Measurements from ENCODE around the gene VAMP2.

The VAMP2 gene

GRCh38 chr17:8186787-8187516 lies 24.2 kb upstream of the VAMP2 start:
- peak; percentile 93 for DNase-seq (ENCODE audit: low read depth)
- H3K4me3 ChIP-seq (ENCODE audit: low read length) = peak overlapping the region; percentile 89
- TF ChIP-seq CTCF (IDR thresholded peaks at IDR 0.05; ENCODE audit: insufficient read depth, low read depth, low read length, missing control alignments) = peak; percentile 45

- TF ChIP-seq CTCF (IDR thresholded peaks at IDR 0.05; ENCODE audit: insufficient read depth, low read depth, low read length, missing control alignments) = no peak
- H3K4me3 ChIP-seq (ENCODE audit: low read length) = peak overlapping the region; percentile 89
- no peak for DNase-seq (ENCODE audit: low read depth)
These were observed 23.7 kb upstream of the VAMP2 start for GRCh38 chr17:8186446-8186786.

GRCh38 chr17:8185582-8186445 lies 23.1 kb upstream of the VAMP2 start:
- peak overlapping the region; percentile 89 for H3K4me3 ChIP-seq (ENCODE audit: low read length)
- peak; percentile 68 for DNase-seq (ENCODE audit: low read depth)
- TF ChIP-seq CTCF (IDR thresholded peaks at IDR 0.05; ENCODE audit: insufficient read depth, low read depth, low read length, missing control alignments) = no peak

GRCh38 chr17:8176998-8177731 lies 14.4 kb upstream of the VAMP2 start:
- no peak for TF ChIP-seq CTCF (IDR thresholded peaks at IDR 0.05; ENCODE audit: insufficient read depth, low read depth, low read length, missing control alignments)
- DNase-seq (ENCODE audit: low read depth) = no peak
- H3K4me3 ChIP-seq (ENCODE audit: low read length) = peak overlapping the region; percentile 80

- no peak for TF ChIP-seq CTCF (IDR thresholded peaks at IDR 0.05; ENCODE audit: insufficient read depth, low read depth, low read length, missing control alignments)
- peak within 1 kb of the TSS; percentile 80 for H3K4me3 ChIP-seq (ENCODE audit: low read length)
- DNase-seq (ENCODE audit: low read depth) = peak; percentile 89
These were observed 13.6 kb upstream of the VAMP2 start, which contains the start of gene TMEM107 for GRCh38 chr17:8176197-8176940. TMEM107 (minus strand) TSS chr17:8176380; CDS start chr17:8176286, 94 bp downstream.

GRCh38 chr17:8175795-8176196 lies 13.0 kb upstream of the VAMP2 start:
- no peak for DNase-seq (ENCODE audit: low read depth)
- TF ChIP-seq CTCF (IDR thresholded peaks at IDR 0.05; ENCODE audit: insufficient read depth, low read depth, low read length, missing control alignments) = no peak

More at GRCh38 chr17:8175795-8176196, 13.0 kb upstream of the VAMP2 start:
- peak overlapping the region; percentile 80 for H3K4me3 ChIP-seq (ENCODE audit: low read length)

All from epithelial cell of esophagus (primary cell).